ENCODE data around the gene PPM1B. TPM values are rescaled to one million over a fixed set of nuclear protein-coding genes. Genes with fewer than 3 reads are reported as not detected.

PPM1B gene
- total and polyA plus RNA-seq, 2 donors (not counting 3 experiments of a cell fraction or from before 2014, with no cell fraction given): 8.0 to 24.1 TPM

- ChIA-PET CTCF (no interaction called here), POLR2A (no interaction called here)
- DNase-seq (ENCODE audit: low read depth, low spot score): no peak
- Histone ChIP-seq H3K4me2 (ENCODE audit: insufficient read depth, low read length) (no peak overlapping the region), H3K9ac (replicated peaks; ENCODE audit: extremely low read depth, insufficient read depth, low read length) (no peak overlapping the region), H3K4me1 (ENCODE audit: control insufficient read depth, extremely low read depth, insufficient read depth, low read length) (no peaks in the 10 kb centered on the region), H3K9me1 (replicated peaks; ENCODE audit: control insufficient read depth, extremely low read depth, insufficient read depth, low read length) (no peaks in the 10 kb centered on the region), H3K36me3 (ENCODE audit: control insufficient read depth in 2 of 2, extremely low read depth in 1 of 2, insufficient read depth in 2 of 2, low read length in 2 of 2) (no peaks in the 10 kb centered on the region), H3K9me3 (replicated peaks; ENCODE audit: control insufficient read depth, insufficient read depth, low read length) (no peaks in the 10 kb centered on the region), H3K27me3 (ENCODE audit: control insufficient read depth in 2 of 2, insufficient read depth in 2 of 2, low read length in 2 of 2) (peaks cover 4 to 7% of the 10 kb centered on the region in 2 experiments), H3K4me3 (replicated peaks in 1 of 3; ENCODE audit: insufficient read depth in 1 of 3, low read depth in 1 of 3, low read length in 3 of 3) (no peak overlapping the region), H3K79me2 (ENCODE audit: control insufficient read depth, insufficient read depth, low read length) (no peaks in the 10 kb centered on the region), H2AFZ (ENCODE audit: low read depth, low read length) (no peak overlapping the region), H3K27ac (ENCODE audit: insufficient read depth, low read depth, low read length) (no peak overlapping the region), H4K20me1 (replicated peaks; ENCODE audit: control insufficient read depth, extremely low read depth, insufficient read depth, low read length) (no peaks in the 10 kb centered on the region)
- no peak for FAIRE-seq
- intact Hi-C loops (cut with micrococcal nuclease) (no loop called here), dilution Hi-C loops (cut with MboI; ENCODE audit: extremely low pct_ligation_motif_present, low sequenced_read_pairs) (no loop called here)
- TF ChIP-seq FOS (IDR thresholded peaks at IDR 0.05; ENCODE audit: borderline replicate concordance, insufficient read depth, low read length) (no peak), POLR2A (IDR thresholded peaks at IDR 0.05; ENCODE audit: low read depth, low read length) (no peak), POLR2AphosphoS5 (IDR thresholded peaks at IDR 0.05; ENCODE audit: insufficient read depth, low read depth, low read length) (no peak), JUN (IDR thresholded peaks at IDR 0.05; ENCODE audit: borderline replicate concordance, insufficient read depth, insufficient read length, low read depth) (no peak), MAX (IDR thresholded peaks at IDR 0.05; ENCODE audit: insufficient read depth, insufficient read length) (no peak), EZH2 (IDR thresholded peaks at IDR 0.05; ENCODE audit: borderline replicate concordance, low read depth, low read length, severe bottlenecking) (no peak), CTCF (IDR thresholded peaks at IDR 0.05; ENCODE audit: extremely low read depth in 1 of 2, insufficient read depth in 1 of 2, low read depth in 1 of 2, low read length in 2 of 2) (no peak), MYC (IDR thresholded peaks at IDR 0.05; ENCODE audit: low read depth, low read length) (no peak), GATA2 (IDR thresholded peaks at IDR 0.05; ENCODE audit: insufficient read depth, insufficient read length, low read depth, low read length) (no peak)
- no TSS peak for BruUV-seq (replicated peaks)
Observed at GRCh38 chr2:44137048-44137447, 31.6 kb upstream of the PPM1B start.

All from endothelial cell of umbilical vein (primary cell).